Stimulated activated CD4-positive, alpha-beta T cell treated with anti-CD3 and anti-CD28 coated beads, Interleukin-1b, Interleukin-23, amount 100 ng/mL, for 24 hours (primary cell): ENCODE measurements around the gene PIGS.

Experiments used
- DNase-seq, 4 experiments: peaks; one replicate each; pipeline ENCODE4 v3.0.0-alpha.2; 2020; ENCODE audit warnings: low read depth in 4 of 4, low spot score in 1 of 4

The PIGS gene

DNA sequence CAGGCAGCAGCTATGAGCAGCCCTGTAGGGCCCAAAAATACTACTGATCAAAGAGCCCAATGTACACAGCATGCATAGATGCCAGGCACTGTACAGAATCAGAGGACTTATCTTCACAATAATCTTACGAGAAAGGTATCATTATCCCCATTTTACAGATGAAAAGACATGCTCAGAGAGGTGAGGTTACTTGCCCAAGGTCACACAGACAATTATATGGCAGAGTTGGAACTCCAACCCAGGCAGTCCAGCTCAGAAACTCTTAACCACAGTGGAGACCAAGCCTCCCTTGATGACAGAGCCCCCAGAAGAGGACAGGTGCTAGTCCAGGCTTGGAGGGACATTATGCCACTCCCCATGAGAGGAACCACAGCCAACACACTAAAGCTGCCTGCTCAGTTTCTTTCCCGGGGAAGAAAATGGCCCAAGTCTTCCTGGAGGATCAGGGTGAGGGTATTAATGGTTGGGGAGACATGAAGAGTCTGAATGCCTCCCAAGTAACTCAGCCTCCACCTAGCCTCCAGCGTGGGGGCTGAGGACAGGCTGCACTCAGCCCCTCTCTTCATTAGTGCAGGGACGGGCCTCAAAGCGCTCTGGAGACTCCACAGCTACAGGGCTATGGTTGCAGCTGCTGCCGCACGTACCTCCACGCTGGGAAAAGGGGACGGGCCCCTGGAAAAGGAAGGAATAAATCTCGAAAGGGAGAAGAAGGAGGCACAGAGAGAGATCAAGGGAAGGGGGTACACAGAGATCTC, 19.7 kb downstream of the PIGS start:
- no peak for DNase-seq

GRCh38 chr17:28550858-28551257, 20.5 kb downstream of the PIGS start:
- DNase-seq = no peak

- no peak for DNase-seq
These were observed 21.8 kb downstream of the PIGS start for GRCh38 chr17:28549236-28550132.

- no peak for DNase-seq
These were observed 22.8 kb downstream of the PIGS start for GRCh38 chr17:28548417-28549130.

DNA sequence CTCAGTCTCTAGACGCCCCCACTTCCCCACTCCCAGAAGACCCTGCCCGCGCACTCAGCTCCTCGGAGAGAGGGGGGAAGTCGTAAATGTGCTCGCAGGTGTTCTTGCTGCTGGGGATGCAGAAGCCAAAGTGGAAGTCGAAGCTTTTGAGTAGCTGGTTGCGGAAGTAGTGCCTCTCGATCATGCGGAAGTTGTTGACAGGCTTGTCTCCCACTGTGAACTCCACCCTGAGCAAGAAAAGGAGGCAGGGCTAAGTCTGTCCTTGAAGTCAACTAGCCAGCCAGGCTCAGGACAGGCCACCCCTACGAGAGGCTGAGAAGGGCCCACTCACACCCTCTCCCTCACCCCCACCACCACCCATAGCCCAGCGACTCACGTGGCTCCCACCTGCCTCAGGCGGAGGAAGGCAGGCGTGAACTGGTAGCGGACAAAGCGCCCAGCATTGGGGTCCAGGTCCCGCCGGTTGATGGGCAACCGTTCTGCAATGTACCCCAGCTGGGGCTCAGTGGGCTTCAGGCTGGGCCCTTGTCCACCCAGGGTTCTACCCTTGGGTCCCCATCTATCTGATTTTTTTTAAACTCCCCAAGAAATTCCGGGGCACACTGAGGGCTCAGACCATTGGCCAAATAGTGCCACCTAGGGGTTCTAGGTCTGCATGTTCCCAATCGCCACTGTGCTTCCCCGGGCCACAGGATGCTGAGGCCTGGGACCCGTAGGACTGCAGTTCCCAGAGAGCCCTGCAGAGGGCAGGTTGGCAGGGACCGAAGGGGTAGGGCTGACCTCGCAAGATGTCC, 23.5 kb downstream of the PIGS start:
- DNase-seq = peak in 2 of 4 experiments; percentile 48 to 69

- DNase-seq = no peak
These were observed 24.2 kb downstream of the PIGS start for GRCh38 chr17:28547096-28547622.

DNA sequence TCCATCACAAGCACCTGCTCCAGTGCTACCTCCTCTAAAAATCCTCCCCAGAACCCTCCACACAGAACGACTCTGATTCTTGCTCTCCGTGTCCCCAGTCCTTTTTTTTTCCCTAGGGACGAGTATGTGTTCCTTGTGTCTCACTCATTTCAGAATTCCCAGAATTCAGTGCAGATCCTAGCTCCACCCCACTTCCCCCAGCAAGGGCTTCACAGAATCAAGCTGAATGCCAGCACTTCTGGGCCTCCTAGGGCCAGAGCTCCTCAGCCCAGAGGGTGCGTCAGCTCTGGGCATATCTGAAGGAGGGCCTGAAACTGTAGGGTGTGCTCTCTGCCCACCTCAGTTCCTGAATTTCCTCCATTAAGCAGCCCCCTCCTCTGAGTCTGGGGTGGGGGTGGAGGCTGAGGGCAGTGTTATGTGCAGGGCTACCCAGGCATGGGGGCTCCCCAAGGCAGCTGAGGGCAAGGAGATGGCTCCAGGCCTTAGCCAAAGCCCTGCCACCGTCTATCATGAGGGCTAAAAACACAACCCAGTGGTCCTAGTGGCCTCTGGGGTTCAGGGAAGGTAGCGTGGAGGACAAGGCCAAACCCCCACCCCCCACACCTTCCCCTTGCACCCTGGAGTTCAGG, 25.4 kb downstream of the PIGS start:
- DNase-seq = no peak

DNA sequence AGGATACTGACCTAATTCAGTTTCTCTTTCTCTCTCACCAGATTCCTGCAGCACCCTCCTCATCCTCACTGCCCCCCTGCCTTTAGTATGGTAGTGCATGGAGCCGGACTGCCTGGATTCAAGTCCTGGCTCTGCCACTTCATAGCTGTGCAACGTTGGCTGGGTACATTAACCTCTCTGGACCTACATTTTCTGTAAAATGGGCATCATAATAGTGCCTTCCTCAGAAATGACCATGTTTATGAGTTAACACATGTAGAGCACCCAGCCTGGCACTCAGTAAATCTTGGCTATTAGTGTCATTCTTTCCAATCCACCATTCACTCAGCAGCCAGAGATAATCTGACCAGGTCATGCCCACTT, 26.2 kb downstream of the PIGS start:
- no peak for DNase-seq

- no peak for DNase-seq
These were observed 26.8 kb downstream of the PIGS start for GRCh38 chr17:28544402-28545140.

DNA sequence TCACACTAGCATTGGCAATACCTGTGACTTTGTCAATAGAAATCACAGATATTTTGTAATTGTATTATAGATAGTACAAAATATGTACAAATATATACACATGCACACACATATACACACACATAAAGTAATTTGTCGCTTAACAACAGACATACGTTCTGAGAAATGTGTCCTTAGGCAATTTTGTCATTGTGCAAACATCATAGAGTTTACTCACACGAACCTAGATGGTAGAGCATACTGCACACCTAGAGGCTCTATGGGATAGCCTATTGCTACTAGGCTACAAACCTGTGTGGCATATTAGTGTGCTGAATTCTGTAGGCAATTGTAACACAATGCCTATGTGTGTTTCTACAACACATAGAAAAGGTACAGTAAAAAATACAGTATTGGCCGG, 29.9 kb downstream of the PIGS start:
- DNase-seq = no peak

DNA sequence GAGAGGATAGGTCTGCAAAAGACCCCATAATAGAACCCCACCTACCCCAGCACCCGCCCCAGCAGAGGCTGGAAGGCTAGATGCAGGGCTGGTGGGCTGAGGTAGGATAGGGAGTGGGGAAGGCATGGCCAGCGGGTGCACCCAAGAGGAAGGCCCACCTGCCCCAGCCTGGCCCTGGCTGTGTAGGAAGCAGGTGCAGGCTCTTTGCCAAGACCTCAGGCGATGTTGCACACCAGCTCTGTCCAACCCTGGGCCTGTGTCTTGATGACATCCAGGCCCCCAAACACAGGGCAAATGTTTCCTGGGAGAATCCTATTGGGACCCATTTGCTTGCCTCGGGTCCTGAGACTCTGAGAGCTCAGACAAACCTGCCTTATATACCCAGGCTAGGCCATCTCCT, 31.1 kb downstream of the PIGS start:
- DNase-seq = no peak

DNA sequence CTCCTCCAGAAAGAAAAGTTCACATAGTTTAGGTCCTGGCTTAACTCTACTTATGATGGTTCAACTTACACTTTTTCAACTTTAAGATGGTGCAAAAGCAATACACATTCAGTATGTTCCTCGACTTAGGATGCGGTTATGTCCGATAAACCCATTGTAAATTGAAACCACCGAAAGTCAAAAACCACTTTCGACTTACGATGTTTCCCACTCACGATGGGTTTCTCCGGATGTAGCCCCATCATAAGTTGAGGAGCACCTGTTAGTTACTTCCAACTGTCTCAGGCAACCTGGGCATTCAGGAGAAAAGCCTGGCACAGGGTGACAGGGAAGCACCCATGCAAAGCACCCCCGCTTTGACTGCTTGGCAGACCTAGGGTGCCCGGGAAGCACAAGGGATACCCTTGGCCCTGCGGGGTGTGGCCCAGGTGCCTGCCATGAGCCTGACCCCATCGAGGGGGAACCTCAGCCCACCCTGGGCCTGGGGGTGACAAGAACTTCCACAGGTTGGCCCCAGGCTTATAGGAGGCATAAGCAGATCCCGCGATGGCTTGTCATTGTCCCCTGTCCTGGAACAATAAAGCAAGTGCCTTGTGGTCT, 32.9 kb downstream of the PIGS start:
- DNase-seq = no peak

GRCh38 chr17:28537219-28537610, 34.1 kb downstream of the PIGS start:
- DNase-seq = no peak

DNA sequence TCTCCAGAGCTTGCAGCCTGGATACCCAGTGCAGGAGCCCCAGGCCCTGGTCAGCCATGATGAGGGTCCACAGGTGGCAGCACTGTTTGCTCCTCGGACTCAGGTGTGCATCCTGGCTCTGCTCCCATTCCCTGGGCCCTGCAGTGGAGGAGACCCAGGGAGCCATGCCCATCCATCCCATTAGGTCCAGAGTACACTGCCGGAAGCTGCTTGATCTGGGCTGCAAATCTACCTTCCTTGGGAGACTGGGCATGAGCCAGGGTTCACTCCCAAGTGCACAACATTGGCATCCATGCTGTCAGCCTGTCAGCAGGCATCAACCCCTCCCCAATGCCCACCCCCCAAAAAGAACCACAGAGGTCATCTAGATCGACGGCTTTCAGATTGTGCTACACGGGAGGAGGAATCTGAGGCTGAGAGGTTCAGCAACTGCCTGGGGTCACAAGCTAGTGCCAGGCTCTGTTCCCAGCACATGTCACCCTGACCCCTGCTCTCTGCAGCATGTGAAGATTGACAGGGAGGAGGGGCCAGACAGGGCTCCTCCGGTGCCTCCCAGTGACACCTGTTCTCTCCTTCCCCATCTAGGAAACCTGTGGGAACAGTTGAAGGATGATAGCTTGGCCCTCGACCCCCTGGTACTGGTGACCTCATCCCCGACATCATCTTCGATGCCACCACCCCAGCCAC, 34.6 kb downstream of the PIGS start:
- DNase-seq = no peak

DNA sequence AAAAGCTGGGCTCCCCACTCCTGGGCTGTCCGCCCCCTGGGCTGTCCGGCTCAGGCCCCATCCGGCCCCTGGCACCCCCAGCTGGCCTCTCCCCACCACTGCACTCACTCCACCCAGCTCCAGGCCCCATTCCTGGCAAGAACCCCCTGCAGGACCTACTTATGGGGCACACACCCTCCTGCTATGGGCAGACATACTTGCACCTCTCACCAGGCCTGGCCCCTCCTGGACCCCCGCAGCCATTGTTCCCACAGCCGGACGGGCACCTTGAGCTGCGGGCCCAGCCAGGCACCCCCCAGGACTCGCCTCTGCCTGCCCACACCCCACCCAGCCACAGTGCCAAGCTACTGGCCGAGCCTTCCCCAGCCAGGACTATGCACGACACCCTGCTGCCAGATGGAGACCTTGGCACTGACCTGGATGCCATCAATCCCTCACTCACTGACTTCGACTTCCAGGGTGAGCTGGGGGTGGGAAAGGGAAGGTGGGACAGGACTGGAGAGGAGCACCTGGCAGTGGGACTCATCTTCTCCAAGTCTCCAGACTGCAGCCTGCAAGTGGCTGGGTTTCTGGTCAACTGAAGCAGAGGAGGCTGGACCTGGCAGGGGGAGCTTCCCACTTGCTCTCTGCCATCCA, 36.5 kb downstream of the PIGS start:
- DNase-seq = no peak

- DNase-seq = no peak
These were observed 38.1 kb downstream of the PIGS start for GRCh38 chr17:28533091-28533807.
